ENCODE data around the gene MCC.

DNA sequence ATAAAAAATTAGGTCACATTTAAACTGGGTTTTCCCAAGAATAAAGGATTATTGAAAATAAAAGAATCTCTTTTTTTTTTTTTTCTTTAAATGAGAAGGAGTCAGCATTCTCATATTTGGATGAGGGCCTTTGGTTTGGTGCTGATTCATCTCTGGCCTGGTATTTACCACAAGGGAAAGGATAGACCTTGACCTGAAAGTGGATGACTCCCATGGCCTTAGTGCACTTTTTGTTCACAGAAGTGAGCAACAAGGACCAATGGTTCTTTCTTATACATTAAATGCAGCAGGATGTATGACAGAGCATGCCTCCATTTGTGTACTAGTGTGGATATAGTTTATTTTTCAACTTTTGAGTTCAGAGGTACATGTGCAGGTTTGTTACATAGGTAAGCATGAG is 32.2 kb upstream of the MCC start:
- no peak for TF ChIP-seq EZH2 (IDR thresholded peaks at IDR 0.05; ENCODE audit: borderline replicate concordance, low read length)
- TF ChIP-seq, protein P1, sequence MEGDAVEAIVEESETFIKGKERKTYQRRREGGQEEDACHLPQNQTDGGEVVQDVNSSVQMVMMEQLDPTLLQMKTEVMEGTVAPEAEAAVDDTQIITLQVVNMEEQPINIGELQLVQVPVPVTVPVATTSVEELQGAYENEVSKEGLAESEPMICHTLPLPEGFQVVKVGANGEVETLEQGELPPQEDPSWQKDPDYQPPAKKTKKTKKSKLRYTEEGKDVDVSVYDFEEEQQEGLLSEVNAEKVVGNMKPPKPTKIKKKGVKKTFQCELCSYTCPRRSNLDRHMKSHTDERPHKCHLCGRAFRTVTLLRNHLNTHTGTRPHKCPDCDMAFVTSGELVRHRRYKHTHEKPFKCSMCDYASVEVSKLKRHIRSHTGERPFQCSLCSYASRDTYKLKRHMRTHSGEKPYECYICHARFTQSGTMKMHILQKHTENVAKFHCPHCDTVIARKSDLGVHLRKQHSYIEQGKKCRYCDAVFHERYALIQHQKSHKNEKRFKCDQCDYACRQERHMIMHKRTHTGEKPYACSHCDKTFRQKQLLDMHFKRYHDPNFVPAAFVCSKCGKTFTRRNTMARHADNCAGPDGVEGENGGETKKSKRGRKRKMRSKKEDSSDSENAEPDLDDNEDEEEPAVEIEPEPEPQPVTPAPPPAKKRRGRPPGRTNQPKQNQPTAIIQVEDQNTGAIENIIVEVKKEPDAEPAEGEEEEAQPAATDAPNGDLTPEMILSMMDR (conservative IDR thresholded peaks at IDR 0.05 in 1 of 2, IDR thresholded peaks at IDR 0.05 in 1 of 2; ENCODE audit: extremely low read depth in 1 of 2, insufficient read depth in 1 of 2, low read depth in 1 of 2, low read length in 2 of 2), result no peak
